Esophagus squamous epithelium (tissue), 5 donors: ENCODE results near the gene BLMH. TPM values are rescaled to one million over a fixed set of nuclear protein-coding genes. Genes with fewer than 3 reads are reported as not detected.

ENCODE experiments used
- DNase-seq: peaks from one replicate; lab custom pipeline; 2025; lab: John Stamatoyannopoulos, UW
- H3K27ac ChIP-seq, 4 donors: fragments of 200-600 bp; sonication (generic); one replicate each; pipeline ENCODE4 v1.5.1; 2016 to 2019; ENCODE audit warnings: mild to moderate bottlenecking in 1 of 4
- H3K27me3 ChIP-seq, 4 donors: fragments of 200-600 bp; sonication (generic); 1 replicate in 3 of 4; 2 replicates in 1 of 4; pipeline versions ENCODE4 v1.5.1 to v1.6.0; 2017 to 2021; ENCODE audit warnings: antibody characterized with exemption in 1 of 4
- H3K36me3 ChIP-seq, 3 donors: fragments of 200-600 bp; sonication (generic); one replicate each; pipeline ENCODE4 v1.5.1; 2016 to 2019
- H3K4me1 ChIP-seq, 3 donors: fragments of 200-600 bp; sonication (generic); one replicate each; pipeline ENCODE4 v1.5.1; 2017 to 2019
- H3K4me3 ChIP-seq, 4 donors: fragments of 200-600 bp; sonication (generic); 1 replicate in 3 of 4; 2 replicates in 1 of 4; pipeline ENCODE4 v1.5.1; 2016 to 2019; ENCODE audit warnings: mild to moderate bottlenecking in 2 of 4, moderate library complexity in 1 of 4
- H3K9me3 ChIP-seq, 3 donors: fragments of 200-600 bp; sonication (generic); one replicate each; pipeline ENCODE4 v1.5.1; 2016 to 2019
- CTCF ChIP-seq, 6 experiments: fragments of 450-650 bp in 4 of 6; fragments of 200-600 bp in 2 of 6; sonication (generic) in 2 of 6; IDR thresholded peaks; one replicate each; pipeline ENCODE4 v1.5.1; 2016 to 2019; ENCODE audit warnings: antibody characterized with exemption in 6 of 6, mild to moderate bottlenecking in 4 of 6, moderate library complexity in 4 of 6
- POLR2A ChIP-seq, 4 donors: fragments of 450-650 bp; IDR thresholded peaks; one replicate each; pipeline ENCODE4 v1.6.1; 2017; ENCODE audit warnings: antibody characterized with exemption in 4 of 4, mild to moderate bottlenecking in 4 of 4, moderate library complexity in 3 of 4
- WGBS, 2 donors: methylation state at CpG; one replicate each; pipeline ENCODE4 v1.1.5; 2018; 5-methylcytosine and 5-hydroxymethylcytosine counted together
- intact Hi-C: fragments of 100-400 bp; cut with DNase I; formaldehyde crosslinking; loops from one replicate; pipeline ENCODE4 v1.15.0; 2022
- total RNA-seq, 4 donors: library from RNA; depleted of rRNA; stranded (reverse); fragments of >200 nt; gene quantifications; one replicate each; pipeline ENCODE4 v1.1.0, GENCODE V29; 2016
- donor health status: DM: yes; HTN: yes; CAD: no.

The BLMH gene
- total RNA-seq, 4 donors from 2014 or later: 18.4 to 41.4 (median 28.4) TPM

GRCh38 chr17:30241051-30241450 lies 50.7 kb downstream of the BLMH start:
- no peak for TF ChIP-seq CTCF (IDR thresholded peaks at IDR 0.05)
- no peak for TF ChIP-seq POLR2A (IDR thresholded peaks at IDR 0.05)
- Histone ChIP-seq H3K4me1 (peaks cover 7 to 27% (median 12%) of the 10 kb centered on the region in 3 donors), H3K9me3 (no peaks in the 10 kb centered on the region), H3K27ac (no peak overlapping the region), H3K4me3 (no peak overlapping the region), H3K27me3 (peaks cover 0 to 49% (median 2%) of the 10 kb centered on the region in 4 donors), H3K36me3 (no peaks in the 10 kb centered on the region)
- intact Hi-C loops: no loop called here
- 17 to 87% methylated on average over 1 to 6 of the region's 6 CpGs for WGBS, 2 donors
- no peak for DNase-seq

GRCh38 chr17:30240177-30240576 lies 51.6 kb downstream of the BLMH start:
- TF ChIP-seq POLR2A (IDR thresholded peaks at IDR 0.05) (no peak), CTCF (IDR thresholded peaks at IDR 0.05) (no peak)
- Histone ChIP-seq H3K9me3 (no peaks in the 10 kb centered on the region), H3K27me3 (peaks cover 0 to 58% (median 2%) of the 10 kb centered on the region in 4 donors), H3K36me3 (no peaks in the 10 kb centered on the region), H3K27ac (no peak overlapping the region), H3K4me1 (peaks cover 16 to 35% (median 19%) of the 10 kb centered on the region in 3 donors), H3K4me3 (no peak overlapping the region)
- intact Hi-C loops: no loop called here
- DNase-seq: no peak
- 77 to 86% methylated on average over 8 of the region's 8 CpGs for WGBS, 2 donors

GRCh38 chr17:30239089-30239462 lies 52.7 kb downstream of the BLMH start:
- WGBS, 2 donors: 76 to 93% methylated on average over 4 to 5 of the region's 5 CpGs

GRCh38 chr17:30238387-30239088 lies 53.2 kb downstream of the BLMH start:
- no peak for TF ChIP-seq CTCF (IDR thresholded peaks at IDR 0.05)
- TF ChIP-seq POLR2A (IDR thresholded peaks at IDR 0.05): no peak
- no peaks in the 10 kb centered on the region for H3K9me3 ChIP-seq
- H3K27me3 ChIP-seq: peaks cover 0 to 62% (median 2%) of the 10 kb centered on the region in 4 donors
- no peak overlapping the region for H3K4me3 ChIP-seq
- no peaks in the 10 kb centered on the region for H3K36me3 ChIP-seq
- H3K27ac ChIP-seq: no peak overlapping the region
- H3K4me1 ChIP-seq: peaks cover 16 to 46% (median 22%) of the 10 kb centered on the region in 3 donors
- 69 to 72% methylated on average over 9 to 16 of the region's 27 CpGs for WGBS, 2 donors
- no peak for DNase-seq
- intact Hi-C loops: no loop called here

More at GRCh38 chr17:30239089-30239462, 52.7 kb downstream of the BLMH start:
- Histone ChIP-seq H3K4me1 (peaks cover 16 to 41% (median 22%) of the 10 kb centered on the region in 3 donors), H3K4me3 (no peak overlapping the region), H3K9me3 (no peaks in the 10 kb centered on the region), H3K36me3 (no peaks in the 10 kb centered on the region), H3K27ac (no peak overlapping the region), H3K27me3 (peaks cover 0 to 62% (median 2%) of the 10 kb centered on the region in 4 donors)
- intact Hi-C loops: no loop called here
- no peak for DNase-seq
- TF ChIP-seq POLR2A (IDR thresholded peaks at IDR 0.05): no peak
- TF ChIP-seq CTCF (IDR thresholded peaks at IDR 0.05): no peak

- Histone ChIP-seq H3K27ac (no peak overlapping the region), H3K27me3 (peaks cover 0 to 67% (median 2%) of the 10 kb centered on the region in 4 donors), H3K4me1 (peaks cover 16 to 51% (median 22%) of the 10 kb centered on the region in 3 donors), H3K9me3 (no peaks in the 10 kb centered on the region), H3K4me3 (no peak overlapping the region), H3K36me3 (no peaks in the 10 kb centered on the region)
- DNase-seq: no peak
- WGBS, 2 donors: 50 to 59% methylated on average over 7 of the region's 7 CpGs
- TF ChIP-seq POLR2A (IDR thresholded peaks at IDR 0.05) (no peak), CTCF (IDR thresholded peaks at IDR 0.05) (no peak)
- intact Hi-C loops: no loop called here
Observed at GRCh38 chr17:30238003-30238344, 53.8 kb downstream of the BLMH start.
